Central memory CD8-positive, alpha-beta T cell (primary cell): Measurements from ENCODE around the gene EXOC3L4.
"Not testable (repeated sequence)": the region's sequence is repeated elsewhere in the genome, so short reads cannot be mapped to it uniquely, and the experiment has no call there.

Experiments
- ATAC-seq: fragments of 150-1000 bp; cut with Tn5 transposase; replicated peaks from 2 replicates; pipeline ENCODE4 v1.10.0; 2022; ENCODE audit warnings: mild to moderate bottlenecking, moderate FRiP score, moderate number of reproducible peaks; ENCODE audit not compliant: poor library complexity, severe bottlenecking; ENCODE audit errors: extremely low read depth
- DNase-seq, 2 donors: peaks; one replicate each; pipeline ENCODE4 v3.0.0; 2021; ENCODE audit warnings: low spot score in 2 of 2
- H3K27ac Mint-ChIP-seq: one replicate; pipeline ENCODE4 v1.8.0; 2022; ENCODE audit warnings: low read depth, mild to moderate bottlenecking, moderate library complexity, mixed read lengths
- H3K27me3 Mint-ChIP-seq: one replicate; pipeline ENCODE4 v1.8.0; 2022; ENCODE audit warnings: mixed read lengths
- H3K36me3 Mint-ChIP-seq: one replicate; pipeline ENCODE4 v1.8.0; 2022; ENCODE audit warnings: mild to moderate bottlenecking, moderate library complexity, mixed read lengths; ENCODE audit not compliant: insufficient read depth
- H3K4me1 Mint-ChIP-seq: one replicate; pipeline ENCODE4 v1.8.0; 2022; ENCODE audit warnings: mixed read lengths
- H3K4me3 Mint-ChIP-seq: one replicate; pipeline ENCODE4 v1.8.0; 2022; ENCODE audit warnings: mild to moderate bottlenecking, moderate library complexity, mixed read lengths
- H3K9me3 Mint-ChIP-seq: one replicate; pipeline ENCODE4 v1.8.0; 2022; ENCODE audit warnings: mixed read lengths

EXOC3L4 gene

GRCh38 chr14:103140316-103141109, 46.0 kb downstream of the EXOC3L4 start:
- ATAC-seq (no peak), DNase-seq (no peak)
- H3K27ac Mint-ChIP-seq: no peak overlapping the region
- no peaks in the 10 kb centered on the region for H3K9me3 Mint-ChIP-seq
- peaks cover 15% of the 10 kb centered on the region for H3K4me1 Mint-ChIP-seq
- peak overlapping the region; percentile 46 for H3K4me3 Mint-ChIP-seq
- H3K27me3 Mint-ChIP-seq: peaks cover 35% of the 10 kb centered on the region
- H3K36me3 Mint-ChIP-seq: peaks cover 2% of the 10 kb centered on the region

- peaks cover 42% of the 10 kb centered on the region for H3K27me3 Mint-ChIP-seq
- peaks cover 2% of the 10 kb centered on the region for H3K36me3 Mint-ChIP-seq
- H3K4me3 Mint-ChIP-seq: no peak overlapping the region
- H3K9me3 Mint-ChIP-seq: no peaks in the 10 kb centered on the region
- no peak overlapping the region for H3K27ac Mint-ChIP-seq
- peaks cover 15% of the 10 kb centered on the region for H3K4me1 Mint-ChIP-seq
- DNase-seq (no peak), ATAC-seq (no peak)
Measured at GRCh38 chr14:103141117-103141796, 46.7 kb downstream of the EXOC3L4 start.

GRCh38 chr14:103142026-103142425, 47.5 kb downstream of the EXOC3L4 start:
- Mint-ChIP-seq H3K27me3 (peaks cover 50% of the 10 kb centered on the region), H3K9me3 (no peaks in the 10 kb centered on the region), H3K4me3 (no peak overlapping the region), H3K27ac (no peak overlapping the region), H3K36me3 (peaks cover 2% of the 10 kb centered on the region), H3K4me1 (peaks cover 15% of the 10 kb centered on the region)
- ATAC-seq: no peak
- DNase-seq: no peak

- H3K4me3 Mint-ChIP-seq: no peak overlapping the region
- ATAC-seq: no peak
Measured at GRCh38 chr14:103142721-103143302, 48.3 kb downstream of the EXOC3L4 start.

GRCh38 chr14:103143506-103143905, 49.0 kb downstream of the EXOC3L4 start:
- ATAC-seq (no peak), DNase-seq (no peak)
- no peak overlapping the region for H3K27ac Mint-ChIP-seq
- peaks cover 15% of the 10 kb centered on the region for H3K4me1 Mint-ChIP-seq
- H3K4me3 Mint-ChIP-seq: no peak overlapping the region
- peaks cover 2% of the 10 kb centered on the region for H3K36me3 Mint-ChIP-seq
- peaks cover 65% of the 10 kb centered on the region for H3K27me3 Mint-ChIP-seq
- H3K9me3 Mint-ChIP-seq: no peaks in the 10 kb centered on the region

More at GRCh38 chr14:103142721-103143302, 48.3 kb downstream of the EXOC3L4 start:
- Mint-ChIP-seq H3K27ac (no peak overlapping the region), H3K36me3 (peaks cover 2% of the 10 kb centered on the region), H3K4me1 (peaks cover 15% of the 10 kb centered on the region), H3K9me3 (no peaks in the 10 kb centered on the region), H3K27me3 (peaks cover 58% of the 10 kb centered on the region)
- DNase-seq: no peak

GRCh38 chr14:103144085-103144484, 49.6 kb downstream of the EXOC3L4 start:
- Mint-ChIP-seq H3K36me3 (peaks cover 2% of the 10 kb centered on the region), H3K9me3 (no peaks in the 10 kb centered on the region), H3K4me1 (peaks cover 15% of the 10 kb centered on the region), H3K27me3 (peaks cover 70% of the 10 kb centered on the region), H3K4me3 (no peak overlapping the region), H3K27ac (no peak overlapping the region)
- DNase-seq (no peak), ATAC-seq (no peak)

- H3K27ac Mint-ChIP-seq: no peak overlapping the region
- peaks cover 4% of the 10 kb centered on the region for H3K4me1 Mint-ChIP-seq
- H3K36me3 Mint-ChIP-seq: peaks cover 2% of the 10 kb centered on the region
- no peaks in the 10 kb centered on the region for H3K9me3 Mint-ChIP-seq
- DNase-seq (no peak), ATAC-seq (no peak)
- peaks cover 71% of the 10 kb centered on the region for H3K27me3 Mint-ChIP-seq
- no peak overlapping the region for H3K4me3 Mint-ChIP-seq
Measured at GRCh38 chr14:103146141-103146709, 51.7 kb downstream of the EXOC3L4 start.

- H3K4me3 Mint-ChIP-seq: no peak overlapping the region
- H3K27ac Mint-ChIP-seq: no peak overlapping the region
- DNase-seq (no peak), ATAC-seq (no peak)
- H3K27me3 Mint-ChIP-seq: peaks cover 53% of the 10 kb centered on the region
- H3K4me1 Mint-ChIP-seq: no peaks in the 10 kb centered on the region
- H3K9me3 Mint-ChIP-seq: no peaks in the 10 kb centered on the region
- H3K36me3 Mint-ChIP-seq: no peaks in the 10 kb centered on the region
Measured at GRCh38 chr14:103149351-103150237, 55.1 kb downstream of the EXOC3L4 start.

- DNase-seq: no peak
- Mint-ChIP-seq H3K9me3 (no peaks in the 10 kb centered on the region), H3K4me3 (no peak overlapping the region), H3K4me1 (no peaks in the 10 kb centered on the region), H3K36me3 (no peaks in the 10 kb centered on the region), H3K27me3 (peaks cover 43% of the 10 kb centered on the region), H3K27ac (no peak overlapping the region)
- ATAC-seq: no peak
Measured at GRCh38 chr14:103151270-103151945, 56.9 kb downstream of the EXOC3L4 start.

GRCh38 chr14:103155010-103155409, 60.5 kb downstream of the EXOC3L4 start:
- DNase-seq (no peak), ATAC-seq (no peak)
- no peak overlapping the region for H3K27ac Mint-ChIP-seq
- no peak overlapping the region for H3K4me3 Mint-ChIP-seq
- H3K4me1 Mint-ChIP-seq: no peaks in the 10 kb centered on the region
- peaks cover 3% of the 10 kb centered on the region for H3K36me3 Mint-ChIP-seq
- no peaks in the 10 kb centered on the region for H3K9me3 Mint-ChIP-seq
- peaks cover 17% of the 10 kb centered on the region for H3K27me3 Mint-ChIP-seq

GRCh38 chr14:103155416-103155815, 60.9 kb downstream of the EXOC3L4 start:
- H3K4me1 Mint-ChIP-seq, DNase-seq, H3K36me3 Mint-ChIP-seq, ATAC-seq, H3K4me3 Mint-ChIP-seq, H3K27ac Mint-ChIP-seq, H3K9me3 Mint-ChIP-seq: not testable (repeated sequence)
- H3K27me3 Mint-ChIP-seq: peaks cover 17% of the 10 kb centered on the region
